Panc1 (cell line): ENCODE measurements around the gene MZB1.

Experiments used
- CTCF ChIP-seq: fragments of 450-650 bp; IDR thresholded peaks from 2 replicates; pipeline ENCODE4 v1.5.1; 2017; ENCODE audit warnings: mild to moderate bottlenecking
- POLR2AphosphoS5 ChIP-seq: IDR thresholded peaks from 2 replicates; pipeline ENCODE4 v1.6.1; 2012; ENCODE audit warnings: mild to moderate bottlenecking, low read depth, low read length, moderate library complexity
- SIN3A ChIP-seq: IDR thresholded peaks from 2 replicates; pipeline ENCODE4 v1.6.1; 2012; ENCODE audit warnings: low read depth, mild to moderate bottlenecking, low read length, moderate library complexity, borderline replicate concordance; ENCODE audit not compliant: insufficient read depth

- TF ChIP-seq SIN3A (no peak), CTCF (no peak), POLR2AphosphoS5 (no peak)
Observed at GRCh38 chr5:139384591-139385051, 5.1 kb downstream of the MZB1 start.
